HG02623 (cell line): ENCODE results near the gene CDC42EP2.
A peak's percentile ranks its signal among the peaks of the same experiment; 100 is the strongest.

Experiments used
- ATAC-seq: cut with Tn5 transposase; IDR thresholded peaks from one replicate; pipeline ENCODE4 v1.9.1; 2021; ENCODE audit warnings: moderate library complexity; ENCODE audit not compliant: unreplicated experiment

Gene CDC42EP2

DNA sequence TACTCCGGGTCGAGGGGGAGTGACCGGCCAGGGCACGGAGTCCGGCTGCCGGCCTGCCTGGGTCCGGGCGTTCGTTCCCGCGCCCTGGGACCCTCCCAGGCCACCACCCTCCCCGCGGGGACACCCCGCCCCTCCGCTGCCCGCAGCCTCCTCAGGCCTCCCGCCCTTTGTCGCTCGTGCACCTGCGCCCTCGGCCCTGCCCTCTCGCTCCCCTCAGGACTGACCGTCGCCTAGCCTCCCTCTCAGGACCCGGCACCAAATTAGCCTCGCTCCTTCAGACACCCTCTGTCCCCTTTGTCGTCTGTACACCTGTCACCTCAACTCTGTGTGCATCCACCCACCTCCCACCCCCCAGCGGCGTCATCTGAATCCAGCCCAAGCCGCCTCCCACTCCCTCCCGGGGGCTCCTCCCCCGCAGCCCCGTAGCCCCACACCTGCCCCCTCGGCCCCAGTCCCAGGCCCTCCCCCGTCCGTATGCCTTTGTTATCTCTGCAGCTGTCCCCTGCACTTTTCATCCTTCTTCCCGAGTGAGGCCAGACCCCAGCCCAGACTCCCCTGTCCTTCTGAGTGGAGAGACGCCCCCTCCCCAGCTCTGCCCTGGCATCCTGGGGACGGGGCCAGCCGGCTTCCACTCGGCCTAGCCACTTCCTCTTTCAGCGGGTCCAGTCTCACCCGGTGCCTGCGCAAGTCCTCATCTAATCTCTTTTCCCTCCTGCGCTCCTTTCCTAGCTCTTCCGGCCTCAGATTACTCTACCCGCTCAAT is 40.5 kb downstream of the CDC42EP2 start:
- peak; percentile 12 for ATAC-seq

DNA sequence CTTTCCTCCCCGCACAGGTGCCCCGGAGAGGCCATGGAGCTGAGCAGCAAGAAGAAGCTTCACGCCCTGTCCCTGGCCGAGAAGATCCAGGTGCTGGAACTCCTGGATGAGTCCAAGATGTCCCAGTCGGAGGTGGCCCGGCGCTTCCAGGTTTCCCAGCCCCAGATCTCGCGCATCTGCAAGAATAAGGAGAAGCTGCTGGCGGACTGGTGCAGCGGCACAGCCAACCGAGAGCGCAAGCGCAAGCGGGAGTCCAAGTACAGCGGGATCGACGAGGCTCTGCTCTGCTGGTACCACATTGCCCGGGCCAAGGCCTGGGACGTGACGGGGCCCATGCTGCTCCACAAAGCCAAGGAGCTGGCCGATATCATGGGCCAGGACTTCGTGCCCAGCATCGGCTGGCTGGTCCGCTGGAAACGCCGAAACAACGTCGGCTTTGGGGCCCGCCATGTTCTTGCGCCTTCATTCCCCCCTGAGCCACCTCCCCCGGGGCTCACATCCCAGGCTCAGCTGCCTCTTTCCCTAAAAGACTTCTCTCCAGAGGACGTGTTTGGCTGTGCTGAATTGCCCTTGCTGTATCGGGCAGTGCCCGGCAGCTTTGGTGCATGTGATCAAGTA is 41.2 kb downstream of the CDC42EP2 start:
- ATAC-seq, result no peak

DNA sequence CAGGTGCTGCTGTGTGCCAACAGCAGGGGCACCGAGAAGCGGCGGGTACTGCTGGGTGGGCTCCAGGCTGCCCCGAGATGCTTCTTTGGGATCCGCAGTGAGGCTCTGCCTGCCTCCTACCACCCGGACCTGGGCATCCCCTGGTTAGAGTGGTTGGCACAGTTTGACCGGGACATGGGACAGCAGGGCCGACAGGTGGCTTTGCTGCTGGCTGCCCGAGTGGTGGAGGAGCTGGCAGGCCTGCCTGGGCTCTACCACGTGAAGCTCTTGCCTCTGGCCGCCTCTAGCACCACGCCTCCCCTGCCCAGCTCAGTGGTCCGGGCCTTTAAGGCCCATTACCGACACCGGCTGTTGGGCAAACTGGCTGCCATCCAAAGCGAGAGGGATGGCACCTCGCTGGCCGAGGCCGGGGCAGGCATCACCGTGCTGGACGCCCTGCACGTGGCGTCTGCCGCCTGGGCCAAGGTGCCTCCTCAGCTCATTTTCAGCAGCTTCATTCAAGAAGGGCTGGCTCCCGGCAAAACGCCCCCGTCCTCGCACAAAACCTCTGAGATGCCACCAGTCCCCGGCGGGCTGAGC is 41.8 kb downstream of the CDC42EP2 start:
- no peak for ATAC-seq

DNA sequence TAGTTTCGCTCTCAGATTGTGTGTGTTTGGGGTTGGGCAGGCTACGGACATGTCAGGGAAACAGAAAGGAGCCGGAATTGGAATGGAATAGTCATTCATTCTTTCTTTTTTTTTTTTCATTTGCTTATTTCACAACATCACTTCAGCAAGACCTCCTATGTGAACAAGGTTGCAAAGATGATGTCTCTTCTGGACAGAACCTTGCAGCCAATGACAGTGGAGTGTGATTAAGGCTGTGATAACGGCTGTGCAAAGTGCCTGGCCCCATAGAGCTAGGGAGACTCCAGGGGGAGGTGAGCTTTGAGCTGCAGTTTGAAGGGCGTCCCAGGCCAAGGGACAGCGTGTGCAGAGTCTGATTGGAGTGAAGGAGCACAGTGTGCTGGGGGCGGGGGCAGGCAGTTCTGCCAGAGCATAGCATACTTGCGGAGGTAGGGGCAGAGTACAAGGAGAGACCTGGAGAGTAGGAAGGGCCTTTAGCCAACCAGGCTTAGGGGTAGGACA is 43.2 kb downstream of the CDC42EP2 start:
- no peak for ATAC-seq

DNA sequence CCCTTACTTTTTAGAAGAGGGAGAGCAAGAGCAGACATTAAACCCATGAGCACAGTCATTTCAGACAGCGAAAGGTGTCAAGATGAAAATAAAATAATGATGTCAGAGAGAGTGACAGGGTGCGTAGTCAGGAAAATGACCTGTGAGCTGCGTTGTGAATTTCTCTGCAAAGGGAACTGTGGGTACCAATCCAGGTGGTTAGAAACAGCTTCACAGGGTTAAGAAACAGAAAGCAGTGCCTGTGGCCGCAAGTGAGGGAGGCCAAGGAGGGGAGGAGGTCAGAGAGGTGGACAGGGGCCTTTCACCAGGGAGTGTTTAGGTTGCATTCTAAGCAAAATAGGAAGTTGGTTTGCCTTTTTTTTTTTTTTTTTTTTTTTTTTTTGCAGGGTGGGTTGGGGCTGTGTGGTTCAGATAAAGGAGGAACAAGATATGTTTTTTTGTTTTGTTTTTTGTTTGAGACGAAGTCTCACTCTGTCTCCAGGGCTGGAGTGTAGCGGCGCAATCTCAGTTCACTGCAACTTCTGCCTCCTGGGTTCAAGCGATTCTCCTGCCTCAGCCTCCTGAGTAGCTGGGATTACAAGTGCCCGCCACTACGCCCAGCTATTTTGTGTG is 47.8 kb downstream of the CDC42EP2 start:
- ATAC-seq, result no peak

DNA sequence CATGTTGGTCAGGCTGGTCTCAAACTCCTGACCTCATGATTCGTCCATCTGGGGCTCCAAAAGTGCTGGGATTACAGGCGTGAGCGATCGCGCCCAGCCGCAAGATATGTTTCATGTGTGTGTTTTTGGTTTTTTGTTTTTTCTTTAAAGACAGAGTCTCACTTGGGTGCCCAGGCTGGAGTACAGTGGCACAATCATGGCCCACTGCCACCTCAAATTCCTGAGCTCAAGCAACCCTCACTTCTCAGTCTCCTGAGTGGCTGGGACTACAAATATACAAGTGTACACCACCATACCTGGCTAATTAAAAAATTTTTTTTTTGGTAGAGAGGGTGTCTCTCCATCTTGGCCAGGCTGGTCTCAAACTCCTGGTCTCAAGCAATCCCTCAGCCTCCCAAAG is 48.3 kb downstream of the CDC42EP2 start:
- no peak for ATAC-seq

DNA sequence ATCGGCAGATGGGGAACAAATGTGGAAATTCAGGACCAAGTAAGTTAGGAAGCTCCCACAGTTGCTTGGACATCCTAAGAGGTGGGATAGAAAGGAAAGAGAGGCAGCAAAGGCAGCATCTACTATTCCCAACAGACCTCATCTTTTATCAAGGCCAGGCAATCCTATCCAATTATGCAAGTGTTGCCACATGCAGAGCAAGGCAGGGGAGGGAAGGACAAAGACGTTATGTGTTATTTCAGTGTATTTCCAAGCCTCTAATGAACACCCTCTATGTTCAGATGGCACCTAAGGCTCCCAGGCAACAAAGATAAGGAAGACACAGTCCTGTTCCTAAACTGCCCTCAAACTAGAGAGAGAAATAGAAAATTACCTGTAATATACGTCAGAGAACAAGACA is 49.1 kb downstream of the CDC42EP2 start:
- ATAC-seq, result no peak

DNA sequence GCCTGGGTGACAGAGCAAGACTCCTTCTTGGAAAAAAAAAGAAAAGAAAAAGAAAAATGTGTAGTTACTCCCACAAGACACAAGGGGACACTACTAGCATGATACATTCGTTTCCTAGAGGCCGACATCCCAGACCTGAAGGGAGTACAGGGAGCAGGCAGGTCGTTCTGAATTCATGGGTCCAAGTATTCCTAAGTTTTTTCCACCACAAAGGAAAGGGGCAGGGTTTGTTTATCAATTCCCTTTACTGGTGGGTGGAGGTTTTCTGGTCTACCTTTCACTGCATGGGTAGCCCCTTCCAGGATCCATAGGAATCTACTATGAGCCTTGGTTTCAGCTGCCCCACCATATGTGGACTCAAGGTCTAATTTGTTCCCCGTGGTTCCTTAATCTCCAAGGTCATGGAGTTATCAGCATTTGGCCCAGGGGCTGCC is 51.7 kb downstream of the CDC42EP2 start:
- no peak for ATAC-seq

DNA sequence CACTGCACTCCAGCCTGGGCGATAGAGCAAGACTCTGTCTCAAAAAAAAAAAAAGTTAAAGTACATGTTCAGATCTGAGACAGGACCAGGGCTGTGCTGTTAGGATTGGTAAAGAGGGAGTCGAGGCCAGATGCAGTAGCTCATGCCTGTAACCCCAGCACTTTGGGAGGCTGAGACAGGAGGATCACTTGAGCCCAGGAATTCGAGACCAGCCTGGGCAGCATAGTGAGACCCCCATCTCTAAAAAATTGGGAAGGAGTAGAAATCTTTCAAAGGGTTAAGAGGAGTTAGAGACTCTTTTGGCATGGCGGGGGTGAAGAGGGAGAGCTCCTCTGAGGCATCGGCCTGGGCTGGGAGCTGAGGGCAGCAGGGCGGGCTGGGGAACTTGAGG is 56.0 kb downstream of the CDC42EP2 start:
- no peak for ATAC-seq
